Superior temporal gyrus (tissue), 1 donor: ENCODE measurements around the gene SHC1.
"Not testable (repeated sequence)": the region's sequence is repeated elsewhere in the genome, so short reads cannot be mapped to it uniquely, and the experiment has no call there.

Experiments
- DNase-seq: peaks from one replicate; pipeline ENCODE4 v3.0.0-alpha.2; 2016; ENCODE audit errors: extremely low spot score

SHC1 gene

GRCh38 chr1:154995301-154995983, 24.9 kb upstream of the SHC1 start:
- peak; percentile 64 for DNase-seq

- no peak for DNase-seq
Observed at GRCh38 chr1:154994591-154994990, 24.0 kb upstream of the SHC1 start.

DNA sequence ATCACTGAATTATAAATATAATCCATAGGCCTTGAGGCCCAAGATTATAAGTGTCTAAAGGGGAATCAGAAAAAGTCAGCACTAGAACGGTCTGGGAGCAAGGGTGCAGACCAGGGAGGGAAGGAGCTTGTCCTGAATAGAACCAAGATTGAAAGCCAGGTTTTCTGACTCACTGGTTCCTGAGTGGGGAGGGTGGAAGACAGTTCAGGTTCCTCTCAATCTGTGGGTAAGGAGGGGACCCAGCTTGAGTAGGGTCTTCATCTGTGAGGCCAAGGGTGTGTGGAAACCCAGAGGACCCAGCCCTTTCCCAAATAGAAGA, 23.7 kb upstream of the SHC1 start:
- no peak for DNase-seq

- DNase-seq, result no peak
Observed at GRCh38 chr1:154993572-154994268, 23.2 kb upstream of the SHC1 start, which contains the start of gene LENEP. TSS of gene LENEP (plus strand) at chr1:154993586. CDS start at chr1:154993608, 22 bp downstream.

- no peak for DNase-seq
Observed at GRCh38 chr1:154992721-154993571, 22.4 kb upstream of the SHC1 start.

DNA sequence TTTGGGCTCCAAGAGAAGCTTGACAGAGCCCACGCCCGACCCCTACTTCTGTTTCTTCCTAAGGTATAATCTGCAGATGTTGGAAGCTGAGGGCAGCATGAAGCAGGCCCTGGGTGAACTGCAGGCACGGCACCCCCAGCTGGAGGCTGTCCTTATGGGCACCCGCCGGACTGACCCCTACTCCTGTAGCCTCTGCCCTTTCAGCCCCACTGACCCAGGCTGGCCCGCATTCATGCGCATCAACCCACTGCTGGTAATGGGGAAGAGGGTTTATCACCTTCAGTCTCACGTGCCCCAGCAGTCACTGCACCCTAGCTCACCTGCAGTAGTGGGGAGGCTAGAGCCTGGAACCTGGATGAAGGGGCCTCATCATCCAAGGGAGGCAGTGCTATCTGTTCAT, 19.7 kb upstream of the SHC1 start:
- no peak for DNase-seq

GRCh38 chr1:154989195-154989860, 18.8 kb upstream of the SHC1 start:
- DNase-seq, result no peak

GRCh38 chr1:154988058-154988954, 17.8 kb upstream of the SHC1 start:
- DNase-seq, result no peak

DNA sequence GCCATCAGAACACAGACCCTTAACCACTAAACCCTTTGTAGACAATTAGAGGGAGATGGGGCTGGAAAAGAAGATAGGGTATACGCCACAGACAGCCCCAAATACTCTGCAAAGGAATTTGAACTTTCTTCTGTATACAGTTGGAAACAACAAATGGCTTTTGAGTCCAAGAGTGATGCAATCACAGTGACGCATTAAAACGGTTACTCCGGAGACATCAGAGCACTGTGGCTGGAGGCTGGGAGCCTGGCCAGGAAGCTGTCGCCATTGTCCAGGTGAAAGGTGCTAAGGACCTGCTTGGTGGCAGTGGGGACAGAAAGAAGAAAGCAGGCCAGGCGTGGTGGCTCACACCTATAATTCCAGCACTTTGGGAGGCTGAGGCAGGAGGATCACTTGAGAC, 16.8 kb upstream of the SHC1 start:
- no peak for DNase-seq

GRCh38 chr1:154986736-154987135, 16.2 kb upstream of the SHC1 start:
- DNase-seq, result not testable (repeated sequence)

DNA sequence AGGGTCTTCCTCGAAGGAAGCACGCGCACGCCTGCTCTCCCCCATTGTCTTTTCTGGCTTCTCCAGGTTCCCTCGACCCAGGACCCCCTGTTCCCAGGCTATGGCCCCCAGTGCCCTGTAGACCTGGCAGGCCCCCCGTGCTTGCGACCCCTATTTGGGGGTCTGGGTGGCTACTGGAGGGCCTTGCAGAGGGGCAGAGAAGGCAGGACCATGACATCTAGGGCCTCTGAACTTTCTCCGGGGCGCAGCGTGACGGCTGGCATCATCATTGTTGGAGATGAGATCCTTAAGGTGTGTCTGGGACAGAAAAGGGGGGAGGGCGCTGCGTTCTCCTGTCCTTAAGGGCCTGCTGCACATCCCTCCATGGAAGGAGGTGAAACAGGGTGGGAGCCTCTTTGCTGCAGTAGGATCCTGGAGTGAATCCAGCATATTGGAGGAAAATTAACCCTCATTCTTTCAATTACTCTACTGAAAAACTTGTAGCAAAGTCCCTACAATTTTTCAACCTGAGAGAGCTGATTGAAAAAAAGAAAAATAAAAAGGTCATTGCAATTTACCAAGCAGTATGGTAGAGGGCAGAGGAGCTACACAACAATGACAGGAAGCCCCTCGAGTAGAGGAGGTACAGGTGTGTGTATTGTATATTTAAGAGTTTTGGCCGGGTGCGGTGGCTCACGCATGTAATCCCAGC, 13.4 kb upstream of the SHC1 start:
- DNase-seq, result no peak

GRCh38 chr1:154982897-154983648, 12.5 kb upstream of the SHC1 start, which contains the start of gene FLAD1:
TSS of gene FLAD1 (plus strand) at chr1:154983344. CDS start at chr1:154983695, 351 bp downstream.
- peak; percentile 100 for DNase-seq

GRCh38 chr1:154982341-154982740, 11.8 kb upstream of the SHC1 start:
- DNase-seq, result peak; percentile 22

DNA sequence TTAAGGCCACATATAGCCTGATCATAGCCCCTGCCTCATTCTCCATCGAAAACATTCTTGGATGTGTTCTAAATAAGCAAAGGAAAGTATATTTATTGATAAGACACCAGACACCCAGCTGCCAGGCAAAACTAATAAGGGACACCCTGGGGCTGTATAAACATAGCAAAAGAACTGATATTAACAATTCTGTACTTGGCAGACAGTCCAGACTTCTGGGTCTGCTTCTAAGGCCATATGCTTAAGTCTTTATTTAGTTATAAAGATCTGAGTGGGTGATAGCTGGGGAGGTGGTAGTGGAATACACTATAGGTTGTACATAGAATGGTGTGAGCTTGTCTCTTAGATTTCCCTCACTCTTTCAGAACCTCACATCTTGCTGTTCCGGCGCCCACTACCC, 7.8 kb upstream of the SHC1 start:
- DNase-seq, result no peak

DNA sequence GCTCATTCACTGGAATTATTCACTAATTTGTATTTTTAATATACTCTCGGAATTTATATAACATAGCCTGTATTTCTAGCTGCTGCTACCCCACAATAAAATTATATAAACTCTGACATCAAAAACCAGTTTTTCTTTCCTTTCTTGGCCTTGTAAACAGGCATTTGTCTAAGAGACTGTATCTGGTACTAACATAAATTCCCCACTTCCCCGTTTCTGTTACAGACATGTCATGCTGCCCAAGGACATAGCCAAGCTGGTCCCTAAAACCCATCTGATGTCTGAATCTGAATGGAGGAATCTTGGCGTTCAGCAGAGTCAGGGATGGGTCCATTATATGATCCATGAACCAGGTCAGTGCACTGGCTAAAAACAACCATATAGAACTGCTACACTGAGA, 7.2 kb upstream of the SHC1 start:
- not testable (repeated sequence) for DNase-seq

- no peak for DNase-seq
Observed at GRCh38 chr1:154975409-154976059, 5.0 kb upstream of the SHC1 start.

GRCh38 chr1:154974808-154975408, 4.4 kb upstream of the SHC1 start:
- DNase-seq, result peak; percentile 98

DNA sequence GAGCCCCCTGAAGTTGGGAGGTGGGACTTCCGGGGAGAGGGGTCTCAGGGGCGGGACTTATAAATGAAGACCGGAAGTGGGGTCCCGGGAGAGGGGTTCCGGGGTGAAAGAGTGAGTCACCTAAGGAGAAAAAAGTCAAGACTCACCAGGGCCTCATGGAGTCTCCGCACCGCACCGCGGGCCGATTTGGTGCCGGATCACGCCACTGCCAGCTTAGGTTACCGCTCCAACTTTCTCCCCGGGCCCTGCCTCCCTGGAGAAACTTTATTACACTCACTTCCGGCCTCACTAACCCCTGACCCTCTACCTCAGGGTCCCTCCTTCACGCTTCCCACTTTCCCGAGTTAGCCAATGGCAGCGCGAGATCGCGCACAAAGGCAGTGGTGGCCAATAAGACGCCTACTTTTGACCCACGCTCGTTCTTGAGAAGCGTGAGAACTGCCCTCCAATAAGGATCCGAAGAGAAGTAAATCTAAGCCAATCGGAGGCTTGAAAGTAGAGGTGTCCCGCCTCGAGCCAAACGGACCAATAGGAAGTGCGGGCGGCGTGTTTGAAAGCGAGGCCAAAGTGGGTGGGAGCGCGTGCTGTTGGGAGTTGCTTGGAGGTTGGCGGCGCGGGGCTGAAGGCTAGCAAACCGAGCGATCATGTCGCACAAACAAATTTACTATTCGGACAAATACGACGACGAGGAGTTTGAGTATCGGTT, 3.7 kb upstream of the SHC1 start, which contains the start of gene CKS1B:
Gene CKS1B, plus strand, starts transcription at position 580 of the 706 bp plus-strand sequence. Its CDS starts 65 bp downstream, at position 645.
- peak; percentile 100 for DNase-seq
